Gastroesophageal sphincter (tissue), 3 donors: Measurements from ENCODE around the gene CDH13.

Source experiments
- EP300 ChIP-seq: sonication (generic); formaldehyde crosslinking; IDR thresholded peaks from one replicate; pipeline ENCODE4 v1.6.1; 2017; ENCODE audit warnings: antibody characterized with exemption, mild to moderate bottlenecking
- POLR2A ChIP-seq, 2 donors: fragments of 450-650 bp; IDR thresholded peaks; one replicate each; pipeline ENCODE4 v1.6.1; 2017; ENCODE audit warnings: antibody characterized with exemption in 2 of 2, mild to moderate bottlenecking in 2 of 2, moderate library complexity in 1 of 2
- TF ChIP-seq, protein P1 (sequence below), 4 experiments: fragments of 200-600 bp in 2 of 4; fragments of 450-650 bp in 2 of 4; sonication (generic) in 1 of 4; IDR thresholded peaks; one replicate each; pipeline ENCODE4 v1.5.1; 2017 to 2019; ENCODE audit warnings: antibody characterized with exemption in 4 of 4, mild to moderate bottlenecking in 2 of 4, moderate library complexity in 2 of 4

DNA sequence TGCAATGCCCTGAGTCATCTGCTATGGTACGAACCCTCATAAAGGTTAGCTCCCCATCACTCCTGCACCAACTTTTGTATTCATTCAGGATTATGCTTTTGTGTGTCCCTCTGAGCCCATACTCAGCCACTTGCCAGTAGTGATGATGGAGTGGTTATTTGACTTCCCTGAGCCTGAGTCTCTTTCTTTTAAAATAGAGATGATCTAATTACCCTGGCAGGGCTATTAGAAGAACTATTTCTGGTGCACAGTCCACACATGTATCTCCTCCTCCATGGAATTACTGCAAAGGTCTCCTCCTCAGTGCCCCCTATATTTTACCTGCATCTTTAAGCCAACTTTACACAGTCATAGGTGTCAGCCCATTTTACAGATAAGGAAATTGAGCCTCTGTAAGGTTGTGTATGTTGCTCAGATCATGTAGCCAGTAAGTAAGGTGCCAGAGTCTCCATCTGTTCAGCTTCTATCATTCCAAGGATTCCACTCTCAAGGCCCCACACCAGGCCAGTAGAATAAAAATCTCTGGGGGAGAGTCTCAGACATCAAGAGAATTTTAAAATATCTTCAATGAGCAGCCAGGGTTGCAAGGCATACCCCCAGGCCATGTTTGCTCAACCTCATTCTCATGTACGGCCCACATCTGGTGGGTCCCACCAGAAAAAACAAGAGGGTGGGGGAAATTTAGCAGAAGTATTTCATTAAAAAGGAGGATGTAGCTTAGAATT, 847.3 kb downstream of the CDH13 start:
- no peak for TF ChIP-seq POLR2A (IDR thresholded peaks at IDR 0.05)
- TF ChIP-seq, protein P1, sequence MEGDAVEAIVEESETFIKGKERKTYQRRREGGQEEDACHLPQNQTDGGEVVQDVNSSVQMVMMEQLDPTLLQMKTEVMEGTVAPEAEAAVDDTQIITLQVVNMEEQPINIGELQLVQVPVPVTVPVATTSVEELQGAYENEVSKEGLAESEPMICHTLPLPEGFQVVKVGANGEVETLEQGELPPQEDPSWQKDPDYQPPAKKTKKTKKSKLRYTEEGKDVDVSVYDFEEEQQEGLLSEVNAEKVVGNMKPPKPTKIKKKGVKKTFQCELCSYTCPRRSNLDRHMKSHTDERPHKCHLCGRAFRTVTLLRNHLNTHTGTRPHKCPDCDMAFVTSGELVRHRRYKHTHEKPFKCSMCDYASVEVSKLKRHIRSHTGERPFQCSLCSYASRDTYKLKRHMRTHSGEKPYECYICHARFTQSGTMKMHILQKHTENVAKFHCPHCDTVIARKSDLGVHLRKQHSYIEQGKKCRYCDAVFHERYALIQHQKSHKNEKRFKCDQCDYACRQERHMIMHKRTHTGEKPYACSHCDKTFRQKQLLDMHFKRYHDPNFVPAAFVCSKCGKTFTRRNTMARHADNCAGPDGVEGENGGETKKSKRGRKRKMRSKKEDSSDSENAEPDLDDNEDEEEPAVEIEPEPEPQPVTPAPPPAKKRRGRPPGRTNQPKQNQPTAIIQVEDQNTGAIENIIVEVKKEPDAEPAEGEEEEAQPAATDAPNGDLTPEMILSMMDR (IDR thresholded peaks at IDR 0.05) = no peak
- TF ChIP-seq EP300 = no peak
